ENCODE results near the gene PPP2R5E. TPM values are rescaled to one million over a fixed set of nuclear protein-coding genes. Genes with fewer than 3 reads are reported as not detected.

The PPP2R5E gene
- total and polyA plus RNA-seq, 2 donors (not counting 1 experiment from before 2014, with no cell fraction given) = 18.5 to 38.8 TPM

GRCh38 chr14:63436286-63437098 lies 106.7 kb downstream of the PPP2R5E start:
- no peak for TF ChIP-seq CTCF (conservative IDR thresholded peaks at IDR 0.05 in 1 of 2, IDR thresholded peaks at IDR 0.05 in 1 of 2; ENCODE audit: low read depth in 1 of 2, low read length in 2 of 2)
- Histone ChIP-seq H3K36me3 (ENCODE audit: control insufficient read depth, insufficient read depth, low read length) (no peaks in the 10 kb centered on the region), H3K27me3 (ENCODE audit: control insufficient read depth, insufficient read depth, low read length) (no peaks in the 10 kb centered on the region), H3K4me3 (replicated peaks in 1 of 4; ENCODE audit: control extremely low read depth in 1 of 4, insufficient read depth in 1 of 4, low read depth in 3 of 4, low read length in 4 of 4) (no peak overlapping the region), H2AFZ (ENCODE audit: low read length) (no peak overlapping the region), H3K4me2 (ENCODE audit: extremely low read depth, insufficient read depth, low read length) (peak overlapping the region; percentile 41), H3K9me3 (ENCODE audit: control insufficient read depth, insufficient read depth, low read depth, low read length) (no peaks in the 10 kb centered on the region), H3K9ac (ENCODE audit: insufficient read depth, low read length) (no peak overlapping the region), H3K79me2 (ENCODE audit: control insufficient read depth, insufficient read depth, low read length) (peaks cover 30% of the 10 kb centered on the region), H3K4me1 (ENCODE audit: control insufficient read depth, extremely low read depth, insufficient read depth, low read length) (peaks cover 18% of the 10 kb centered on the region), H4K20me1 (ENCODE audit: control insufficient read depth, extremely low read depth, insufficient read depth, low read length) (no peaks in the 10 kb centered on the region), H3K27ac (ENCODE audit: insufficient read depth, low read length) (peak overlapping the region; percentile 40)
- DNase-seq (ENCODE audit: low read depth in 2 of 2) = no peak

- Histone ChIP-seq H2AFZ (ENCODE audit: low read length) (no peak overlapping the region), H3K4me2 (ENCODE audit: extremely low read depth, insufficient read depth, low read length) (peak overlapping the region; percentile 68), H3K9ac (ENCODE audit: insufficient read depth, low read length) (no peak overlapping the region), H3K27me3 (ENCODE audit: control insufficient read depth, insufficient read depth, low read length) (no peaks in the 10 kb centered on the region), H3K4me1 (ENCODE audit: control insufficient read depth, extremely low read depth, insufficient read depth, low read length) (peaks cover 18% of the 10 kb centered on the region), H3K27ac (ENCODE audit: insufficient read depth, low read length) (no peak overlapping the region), H4K20me1 (ENCODE audit: control insufficient read depth, extremely low read depth, insufficient read depth, low read length) (no peaks in the 10 kb centered on the region), H3K4me3 (replicated peaks in 1 of 4; ENCODE audit: control extremely low read depth in 1 of 4, insufficient read depth in 1 of 4, low read depth in 3 of 4, low read length in 4 of 4) (no peak overlapping the region), H3K36me3 (ENCODE audit: control insufficient read depth, insufficient read depth, low read length) (no peaks in the 10 kb centered on the region), H3K9me3 (ENCODE audit: control insufficient read depth, insufficient read depth, low read depth, low read length) (no peaks in the 10 kb centered on the region), H3K79me2 (ENCODE audit: control insufficient read depth, insufficient read depth, low read length) (peaks cover 33% of the 10 kb centered on the region)
- peak; percentile 50 to 97 for DNase-seq (ENCODE audit: low read depth in 2 of 2)
- no peak for TF ChIP-seq CTCF (conservative IDR thresholded peaks at IDR 0.05 in 1 of 2, IDR thresholded peaks at IDR 0.05 in 1 of 2; ENCODE audit: low read depth in 1 of 2, low read length in 2 of 2)
- no peak for TF ChIP-seq EZH2 (IDR thresholded peaks at IDR 0.05; ENCODE audit: low read length, missing control alignments)
Measured at GRCh38 chr14:63435838-63436237, 107.3 kb downstream of the PPP2R5E start.

- H2AFZ ChIP-seq (ENCODE audit: low read length) = no peak overlapping the region
- H3K36me3 ChIP-seq (ENCODE audit: control insufficient read depth, insufficient read depth, low read length) = no peaks in the 10 kb centered on the region
- no peaks in the 10 kb centered on the region for H4K20me1 ChIP-seq (ENCODE audit: control insufficient read depth, extremely low read depth, insufficient read depth, low read length)
- no peaks in the 10 kb centered on the region for H3K27me3 ChIP-seq (ENCODE audit: control insufficient read depth, insufficient read depth, low read length)
- no peak overlapping the region for H3K9ac ChIP-seq (ENCODE audit: insufficient read depth, low read length)
- peak overlapping the region; percentile 68 for H3K4me2 ChIP-seq (ENCODE audit: extremely low read depth, insufficient read depth, low read length)
- H3K9me3 ChIP-seq (ENCODE audit: control insufficient read depth, insufficient read depth, low read depth, low read length) = no peaks in the 10 kb centered on the region
- peaks cover 18% of the 10 kb centered on the region for H3K4me1 ChIP-seq (ENCODE audit: control insufficient read depth, extremely low read depth, insufficient read depth, low read length)
- no peak for DNase-seq (ENCODE audit: low read depth in 2 of 2)
- peak overlapping the region; percentile 49 for H3K27ac ChIP-seq (ENCODE audit: insufficient read depth, low read length)
- H3K4me3 ChIP-seq (replicated peaks in 1 of 4; ENCODE audit: control extremely low read depth in 1 of 4, insufficient read depth in 1 of 4, low read depth in 3 of 4, low read length in 4 of 4) = no peak overlapping the region
- TF ChIP-seq CTCF (conservative IDR thresholded peaks at IDR 0.05 in 1 of 2, IDR thresholded peaks at IDR 0.05 in 1 of 2; ENCODE audit: low read depth in 1 of 2, low read length in 2 of 2) = no peak
- no peak for TF ChIP-seq EZH2 (IDR thresholded peaks at IDR 0.05; ENCODE audit: low read length, missing control alignments)
- peaks cover 33% of the 10 kb centered on the region for H3K79me2 ChIP-seq (ENCODE audit: control insufficient read depth, insufficient read depth, low read length)
Measured at GRCh38 chr14:63435204-63435603, 108.0 kb downstream of the PPP2R5E start.
